NCI-H2171 (cell line): ENCODE measurements around the gene STOML1.

Experiments used
- DNase-seq: peaks from one replicate; lab custom pipeline; 2025; lab: John Stamatoyannopoulos, UW

Gene STOML1

GRCh38 chr15:74019734-74020133, 27.6 kb upstream of the STOML1 start:
- no peak for DNase-seq

- DNase-seq, result no peak
Observed at GRCh38 chr15:74013374-74013894, 21.3 kb upstream of the STOML1 start.

DNA sequence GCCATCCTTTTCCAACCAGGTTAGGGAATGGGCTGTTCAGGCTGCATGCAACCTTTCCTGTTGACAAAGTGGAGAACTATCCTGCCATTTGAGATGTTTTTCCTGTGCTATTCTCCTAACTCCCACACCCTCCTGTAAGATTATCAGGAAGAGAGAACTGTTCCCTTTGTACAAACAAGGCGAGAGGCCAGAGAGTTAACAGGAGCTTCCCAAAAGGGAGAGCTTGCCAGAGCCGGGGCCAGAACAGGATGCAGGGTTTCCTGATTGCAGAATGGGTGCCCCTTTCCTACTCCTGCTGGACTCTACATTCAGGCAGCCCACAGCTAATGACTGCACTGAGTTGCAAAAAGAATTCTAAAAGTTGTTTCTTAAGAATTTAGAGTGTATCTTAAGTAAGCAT, 19.5 kb upstream of the STOML1 start:
- DNase-seq, result no peak

- no peak for DNase-seq
Observed at GRCh38 chr15:74010929-74011540, 18.9 kb upstream of the STOML1 start.

- DNase-seq, result no peak
Observed at GRCh38 chr15:74008901-74009300, 16.8 kb upstream of the STOML1 start.

DNA sequence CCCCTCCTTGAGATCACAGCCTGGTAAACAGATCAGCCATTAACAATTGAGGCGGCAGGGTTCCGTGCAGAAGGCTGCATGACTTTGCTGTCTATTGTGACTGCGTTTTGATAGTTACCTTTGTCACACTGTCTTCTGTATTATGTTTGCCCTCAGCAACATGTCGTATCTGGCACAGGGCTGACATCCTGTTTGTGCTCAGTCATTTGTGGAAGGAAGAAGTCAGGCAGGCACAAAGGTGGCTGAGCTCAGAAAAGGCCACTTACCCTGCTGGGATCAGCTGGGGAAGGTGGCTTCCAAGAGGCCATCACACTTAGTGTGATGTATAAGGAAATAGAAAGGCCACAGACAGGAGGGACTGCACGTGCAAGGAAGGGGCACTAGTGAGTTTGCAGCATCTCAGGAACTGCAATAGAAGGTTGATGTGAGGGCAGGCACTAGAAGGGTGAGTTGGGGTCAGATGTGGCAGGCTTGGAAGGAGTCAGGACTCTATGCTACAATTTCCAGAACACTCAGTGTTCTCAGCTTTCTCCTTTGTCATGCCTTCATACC, 15.8 kb upstream of the STOML1 start:
- no peak for DNase-seq

DNA sequence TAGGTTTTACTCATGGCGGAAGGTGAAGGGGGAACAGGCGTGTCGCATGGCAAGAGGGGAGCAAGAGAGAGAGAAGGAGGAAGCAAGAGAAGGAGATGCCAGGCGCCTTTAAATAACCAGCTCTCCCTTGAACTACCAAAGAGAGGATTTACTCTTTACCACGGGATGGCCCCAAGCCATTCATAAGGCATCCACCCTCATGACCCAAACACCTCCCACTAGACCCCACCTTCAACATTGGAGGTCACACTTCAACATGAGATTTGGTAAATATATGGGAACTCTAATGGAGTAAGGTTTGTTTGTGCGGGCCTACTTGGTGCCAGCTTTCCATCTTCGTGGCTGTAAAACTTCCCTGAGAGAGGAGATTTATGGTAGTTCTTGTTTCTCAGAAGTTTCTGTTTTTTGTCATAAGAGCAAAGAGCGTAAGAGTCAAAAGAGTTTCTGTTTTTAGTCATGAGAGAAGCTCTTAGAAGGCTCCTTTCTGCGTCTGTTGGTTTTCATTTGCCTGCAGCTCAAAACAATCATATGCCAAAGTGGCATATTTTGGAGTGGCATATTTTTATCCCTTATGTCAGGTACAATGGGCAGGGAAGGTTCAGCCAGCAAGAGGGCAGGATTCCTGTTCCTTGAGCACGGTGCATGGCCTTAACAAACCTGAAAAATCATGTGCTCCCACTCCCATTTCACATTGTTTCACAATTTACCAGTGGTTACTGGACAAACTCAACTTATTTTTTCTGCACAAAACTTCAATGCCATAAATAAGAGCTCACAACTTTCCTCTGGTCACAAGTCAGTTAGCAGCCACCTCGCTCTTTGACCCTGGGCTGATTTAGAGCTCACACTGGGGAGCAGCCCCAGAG, 14.9 kb upstream of the STOML1 start:
- no peak for DNase-seq

DNA sequence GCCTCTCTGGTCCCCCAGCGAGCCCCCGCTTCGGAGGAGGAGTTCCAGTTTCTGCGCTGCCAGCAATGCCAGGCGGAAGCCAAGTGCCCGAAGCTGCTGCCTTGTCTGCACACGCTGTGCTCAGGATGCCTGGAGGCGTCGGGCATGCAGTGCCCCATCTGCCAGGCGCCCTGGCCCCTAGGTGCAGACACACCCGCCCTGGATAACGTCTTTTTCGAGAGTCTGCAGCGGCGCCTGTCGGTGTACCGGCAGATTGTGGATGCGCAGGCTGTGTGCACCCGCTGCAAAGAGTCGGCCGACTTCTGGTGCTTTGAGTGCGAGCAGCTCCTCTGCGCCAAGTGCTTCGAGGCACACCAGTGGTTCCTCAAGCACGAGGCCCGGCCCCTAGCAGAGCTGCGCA, 5.9 kb upstream of the STOML1 start:
- no peak for DNase-seq

GRCh38 chr15:73996939-73997338, 4.8 kb upstream of the STOML1 start:
- DNase-seq, result no peak

DNA sequence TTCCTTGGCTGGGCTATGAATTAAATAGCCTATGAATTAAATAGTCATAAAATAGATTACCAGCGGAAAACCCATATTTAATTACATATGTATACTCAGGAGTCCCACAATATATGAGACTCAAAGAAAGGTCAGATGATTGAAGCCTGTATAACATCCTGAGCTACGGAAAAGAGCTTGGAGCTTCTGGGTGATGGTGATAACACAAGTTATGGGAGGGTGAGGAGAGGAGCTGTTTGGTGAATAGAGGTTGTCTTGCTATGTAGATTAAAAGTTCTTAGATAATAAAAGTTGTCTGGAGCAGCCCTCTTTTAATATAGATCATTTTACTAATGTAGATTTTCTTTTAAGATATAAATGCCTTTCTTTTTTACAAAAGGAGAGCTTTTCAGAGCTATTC, 4.2 kb upstream of the STOML1 start:
- DNase-seq, result no peak

DNA sequence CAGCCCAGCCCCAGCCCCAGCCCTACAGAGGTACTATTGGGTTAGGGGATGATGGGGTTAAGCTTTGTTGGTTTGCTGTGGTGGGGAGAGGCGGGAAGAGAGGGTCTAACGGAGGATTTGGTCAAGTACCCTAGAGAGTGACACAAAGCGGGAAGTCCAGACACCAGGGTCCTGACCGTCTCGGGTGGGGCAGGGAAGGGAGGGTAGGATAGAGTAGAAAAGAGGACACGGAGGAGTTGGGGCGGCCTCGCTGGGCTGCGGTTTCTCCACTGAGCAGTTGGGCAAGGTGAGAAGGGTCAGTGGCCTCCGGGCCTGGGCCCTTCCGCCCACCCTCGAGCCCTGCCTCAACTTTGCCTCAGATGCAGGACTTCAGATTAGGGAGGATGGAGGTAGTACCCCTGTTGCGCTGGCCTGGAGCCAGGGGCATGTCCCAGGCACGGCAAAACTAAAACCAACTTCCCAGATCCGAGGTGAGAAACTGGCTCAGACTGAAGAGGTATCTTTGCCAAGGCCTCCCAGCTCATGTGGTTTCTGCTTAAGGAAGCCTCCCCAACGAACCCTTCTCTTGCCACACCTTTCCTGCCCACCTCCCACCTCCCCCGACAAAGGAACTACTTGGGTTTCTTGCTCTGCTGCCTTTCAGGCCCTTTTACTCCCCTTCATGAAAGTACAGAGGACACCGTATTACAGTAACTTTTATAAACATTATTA, 3.0 kb upstream of the STOML1 start:
- no peak for DNase-seq

DNA sequence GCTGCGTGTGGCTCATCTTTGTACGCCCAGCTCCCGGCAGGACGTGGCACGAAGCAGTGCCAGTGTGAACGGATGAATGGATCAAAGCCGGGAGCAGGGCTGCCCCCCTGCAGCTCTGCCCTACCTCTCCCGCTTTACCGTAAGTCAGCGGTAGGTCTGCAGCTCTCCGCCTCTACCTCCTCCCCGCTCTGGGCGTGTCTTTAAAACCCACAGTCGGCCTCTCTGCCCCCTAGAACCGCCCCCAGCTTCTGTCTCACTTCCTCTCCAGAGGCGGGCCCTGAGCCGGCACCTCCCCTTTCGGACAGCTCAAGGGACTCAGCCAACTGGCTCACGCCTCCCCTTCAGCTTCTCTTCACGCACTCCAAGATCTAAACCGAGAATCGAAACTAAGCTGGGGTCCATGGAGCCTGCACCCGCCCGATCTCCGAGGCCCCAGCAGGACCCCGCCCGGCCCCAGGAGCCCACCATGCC, 2.4 kb upstream of the STOML1 start, which contains the start of gene PML:
TSS of gene PML (plus strand) at position 304 of the 471 bp plus-strand sequence. CDS start at position 401, 97 bp downstream.
- peak; percentile 91 for DNase-seq

GRCh38 chr15:73993211-73993994, 1.3 kb upstream of the STOML1 start:
- DNase-seq, result no peak

GRCh38 chr15:73992594-73992898, 451 bp upstream of the STOML1 start:
- no peak for DNase-seq

DNA sequence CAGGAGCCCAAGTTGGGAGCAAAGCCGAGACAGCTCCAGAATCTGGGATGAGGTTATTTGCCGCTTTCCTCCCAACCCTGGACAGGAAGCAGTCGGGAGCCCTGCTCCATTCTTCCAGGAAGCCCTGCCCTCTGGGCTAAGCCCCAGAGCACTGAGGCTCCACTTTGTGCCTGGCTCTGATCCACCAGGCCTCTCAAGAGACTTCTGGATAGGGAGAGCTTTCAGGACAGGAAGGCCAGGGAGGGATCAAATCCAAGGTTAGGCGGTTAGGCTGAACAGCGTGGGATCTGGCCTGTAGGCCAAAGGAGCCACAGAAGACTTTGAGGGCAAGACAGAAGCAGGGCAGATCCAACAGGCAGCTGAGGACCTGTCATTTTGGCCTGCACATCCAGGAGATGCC, 835 bp downstream of the STOML1 start:
- no peak for DNase-seq

DNA sequence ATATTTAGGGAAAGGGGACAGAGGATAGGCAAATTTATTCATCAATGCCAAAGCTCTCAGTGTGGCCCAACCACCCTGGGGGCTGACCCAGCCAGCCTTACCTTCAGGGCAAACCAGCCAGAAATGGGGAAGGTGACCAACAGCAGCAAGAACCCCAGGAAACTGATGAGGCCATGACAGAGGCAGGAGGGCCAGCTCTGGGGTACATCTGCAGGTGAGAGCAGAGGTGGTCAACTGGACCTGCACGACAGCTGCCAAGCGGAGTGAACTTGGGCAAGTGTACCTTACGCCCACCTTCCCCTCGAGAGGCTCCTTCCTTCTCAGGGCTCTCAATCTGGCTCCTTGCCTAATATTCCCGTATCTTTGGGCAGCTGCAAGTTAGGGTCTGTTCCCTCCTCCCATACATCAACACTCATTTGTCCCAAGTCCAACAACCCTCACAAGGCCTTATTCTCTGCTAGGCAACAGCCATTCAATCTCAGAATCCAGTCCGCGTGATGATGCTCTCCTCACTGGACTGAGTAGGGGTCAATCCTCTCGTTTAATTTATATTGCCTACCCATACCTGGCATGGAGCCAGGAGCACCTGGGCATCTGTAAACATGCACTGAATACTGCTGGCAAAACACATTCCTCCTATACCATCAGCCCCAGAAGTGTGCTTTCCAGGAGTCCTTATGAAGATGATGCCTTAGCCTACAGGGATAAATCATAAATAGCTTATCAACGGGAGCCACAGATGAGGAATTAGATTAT, 1.7 kb downstream of the STOML1 start:
- no peak for DNase-seq

DNA sequence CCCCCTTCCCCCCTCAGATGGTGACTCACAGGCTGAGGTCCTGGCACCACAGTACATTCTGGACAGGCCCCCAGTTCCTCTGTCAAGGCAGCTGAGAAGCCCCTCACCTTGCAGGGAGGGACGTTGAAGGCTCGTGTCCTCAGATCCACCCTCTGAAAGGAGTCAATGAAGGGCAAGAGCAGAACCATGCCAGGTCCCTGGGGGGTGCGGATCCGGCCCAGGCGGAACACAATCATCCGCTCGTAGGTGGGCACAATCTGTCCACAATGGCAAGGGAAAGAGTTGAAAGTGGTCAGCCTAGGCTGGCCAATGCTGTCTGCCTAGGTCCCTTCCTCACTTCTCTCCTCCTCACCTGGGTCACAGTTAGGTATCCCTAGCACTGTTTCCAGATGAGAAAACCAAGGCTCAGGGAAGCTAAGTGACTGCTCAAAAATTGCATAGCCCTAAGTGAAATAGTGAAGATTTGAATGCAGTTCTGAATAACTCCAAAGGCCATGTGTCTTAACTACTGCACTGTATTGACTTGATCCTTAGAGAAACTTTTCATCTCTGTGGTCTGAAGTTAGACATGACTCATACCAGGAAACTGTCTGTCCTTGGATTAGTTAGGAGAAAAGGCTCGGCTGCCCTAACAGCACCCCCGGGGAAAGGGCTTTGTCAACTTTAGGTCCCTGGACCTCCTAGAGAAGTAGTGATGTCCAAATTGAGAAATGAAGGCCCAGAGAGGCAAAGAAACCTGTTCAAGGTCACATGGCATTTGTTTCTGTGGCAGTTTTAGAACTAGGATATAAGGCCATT, 2.9 kb downstream of the STOML1 start:
- no peak for DNase-seq

DNA sequence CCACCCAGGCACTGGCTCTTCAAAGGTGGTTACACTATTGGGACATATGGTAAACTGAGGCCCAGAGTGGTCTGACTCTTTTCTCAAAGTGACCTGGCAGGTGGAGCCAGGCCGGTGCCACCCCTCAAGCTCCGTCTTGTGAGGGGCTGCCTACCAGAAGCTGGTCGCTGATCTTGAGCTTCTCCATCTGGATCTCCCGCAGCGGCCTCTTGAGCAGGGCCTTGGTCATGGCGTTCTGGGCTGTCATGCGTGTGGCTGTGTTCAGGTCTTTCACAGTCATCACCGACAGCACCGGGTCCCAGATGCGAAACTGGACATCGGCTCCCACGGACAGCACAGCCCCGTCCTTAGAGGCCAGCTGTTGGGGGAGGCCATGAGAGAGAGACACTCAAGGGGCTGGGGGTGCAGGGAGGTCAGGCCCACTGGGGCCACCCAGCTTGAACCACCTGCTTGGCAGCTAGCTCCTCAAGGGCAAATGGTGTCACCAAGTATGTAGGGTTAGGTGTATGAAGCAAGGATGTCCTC, 3.6 kb downstream of the STOML1 start:
- no peak for DNase-seq

- no peak for DNase-seq
Observed at GRCh38 chr15:73987681-73988444, 4.2 kb downstream of the STOML1 start.
